Hepatocyte (in vitro differentiated cells): ENCODE measurements around the gene AKR1D1. TPM values are rescaled to one million over a fixed set of nuclear protein-coding genes. Genes with fewer than 3 reads are reported as not detected.

ENCODE experiments used
- DNase-seq: peaks from one replicate; pipeline ENCODE4 v3.0.0-alpha.2; 2016; ENCODE audit warnings: low spot score
- H2AFZ ChIP-seq: fragments of 200-600 bp; sonication (generic); 2 replicates; pipeline ENCODE4 v1.6.0; 2016; ENCODE audit warnings: antibody characterized with exemption, mild to moderate bottlenecking
- H3K27ac ChIP-seq: fragments of 200-600 bp; sonication (generic); 2 replicates; pipeline ENCODE4 v1.5.1; 2016; ENCODE audit warnings: mild to moderate bottlenecking
- H3K27me3 ChIP-seq: fragments of 200-600 bp; sonication (generic); 2 replicates; pipeline ENCODE4 v1.6.1; 2016
- H3K36me3 ChIP-seq: fragments of 200-600 bp; sonication (generic); replicated peaks from 2 replicates; pipeline ENCODE4 v1.5.1; 2016; ENCODE audit warnings: low read depth; ENCODE audit not compliant: insufficient read depth
- H3K4me1 ChIP-seq: fragments of 200-600 bp; sonication (generic); 2 replicates; pipeline ENCODE4 v1.5.1; 2016; ENCODE audit warnings: mild to moderate bottlenecking, moderate library complexity; ENCODE audit not compliant: insufficient read depth
- H3K4me2 ChIP-seq: fragments of 200-600 bp; sonication (generic); 2 replicates; pipeline ENCODE4 v1.6.0; 2016
- H3K4me3 ChIP-seq: fragments of 200-600 bp; sonication (generic); 2 replicates; pipeline ENCODE4 v1.5.1; 2016; ENCODE audit warnings: mild to moderate bottlenecking
- H3K79me2 ChIP-seq: fragments of 200-600 bp; sonication (generic); 2 replicates; pipeline ENCODE4 v1.6.0; 2017; ENCODE audit warnings: mild to moderate bottlenecking
- H3K9me2 ChIP-seq: fragments of 200-600 bp; sonication (generic); replicated peaks from 2 replicates; pipeline ENCODE4 v1.6.0; 2017; ENCODE audit warnings: mild to moderate bottlenecking; ENCODE audit not compliant: insufficient read depth
- H3K9me3 ChIP-seq: fragments of 200-600 bp; sonication (generic); 2 replicates; pipeline ENCODE4 v1.5.1; 2016; ENCODE audit warnings: low read depth, mild to moderate bottlenecking
- H4K20me1 ChIP-seq: fragments of 200-600 bp; sonication (generic); 2 replicates; pipeline ENCODE4 v1.6.0; 2016; ENCODE audit warnings: mild to moderate bottlenecking; ENCODE audit not compliant: insufficient read depth, poor library complexity, severe bottlenecking
- EZH2 ChIP-seq: fragments of 200-600 bp; sonication (generic); IDR thresholded peaks from 2 replicates; pipeline ENCODE4 v1.6.1; 2016; ENCODE audit warnings: antibody characterized with exemption, mild to moderate bottlenecking, borderline replicate concordance
- EZH2phosphoT487 ChIP-seq: fragments of 200-600 bp; sonication (generic); IDR thresholded peaks from one replicate; pipeline ENCODE4 v1.6.1; 2018; ENCODE audit warnings: antibody characterized with exemption, mild to moderate bottlenecking, low read depth, moderate library complexity; ENCODE audit not compliant: unreplicated experiment, severe bottlenecking
- WGBS: methylation state at CpG from one replicate; pipeline ENCODE4 v1.1.6; 2016; ENCODE audit warnings: low lambda C conversion rate; ENCODE audit errors: missing lambda C conversion rate; 5-methylcytosine and 5-hydroxymethylcytosine counted together
- polyA plus RNA-seq: library from polyadenylated mRNA; unstranded; fragments of >200 nt; fragmentation: Nextera tagmentation; extraction: Ambion mirVana; gene quantifications from 2 replicates; pipeline ENCODE4 v1.2.1, GENCODE V29; 2016
- total RNA-seq: library from RNA; depleted of rRNA; stranded (reverse); fragments of >200 nt; gene quantifications from 2 replicates; pipeline ENCODE4 v1.2.3, GENCODE V29; 2014
- TF ChIP-seq, protein P1 (sequence below): fragments of 200-600 bp; sonication (generic); IDR thresholded peaks from 2 replicates; pipeline ENCODE4 v1.5.1; 2016; ENCODE audit warnings: antibody characterized with exemption, mild to moderate bottlenecking; ENCODE audit not compliant: poor library complexity

The AKR1D1 gene
- total and polyA plus RNA-seq, 2 experiments from 2014 or later = 8.1 to 25.4 TPM

DNA sequence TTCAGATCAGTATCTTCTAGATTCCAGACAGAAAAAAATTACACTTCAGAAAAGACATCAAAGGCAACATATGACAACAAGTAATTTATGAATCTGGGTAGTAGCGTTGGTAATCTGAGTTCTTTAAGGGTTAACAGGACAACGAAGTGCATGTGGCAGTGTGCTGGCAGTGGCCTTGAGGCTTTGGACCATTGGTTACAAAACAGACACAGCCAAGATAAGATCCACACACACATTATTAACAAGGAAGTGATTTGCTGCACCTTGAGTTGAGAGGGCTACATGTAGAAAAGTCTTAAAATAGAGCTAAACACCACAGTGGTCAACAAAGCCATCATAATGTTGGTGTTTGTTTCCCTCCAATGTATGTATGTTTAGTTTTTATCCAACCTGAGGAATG is 40.6 kb downstream of the AKR1D1 start:
- no peak for DNase-seq
- Histone ChIP-seq H3K9me3 (no peaks in the 10 kb centered on the region), H3K27ac (peak overlapping the region; percentile 66), H3K79me2 (no peaks in the 10 kb centered on the region), H3K36me3 (no peaks in the 10 kb centered on the region), H2AFZ (no peak overlapping the region), H3K4me3 (no peak overlapping the region), H3K27me3 (no peaks in the 10 kb centered on the region), H3K4me1 (peaks cover 11% of the 10 kb centered on the region), H3K4me2 (no peak overlapping the region), H4K20me1 (no peaks in the 10 kb centered on the region), H3K9me2 (no peaks in the 10 kb centered on the region)
- 38% methylated on average over 2 of the region's 2 CpGs for WGBS
- TF ChIP-seq, protein P1, sequence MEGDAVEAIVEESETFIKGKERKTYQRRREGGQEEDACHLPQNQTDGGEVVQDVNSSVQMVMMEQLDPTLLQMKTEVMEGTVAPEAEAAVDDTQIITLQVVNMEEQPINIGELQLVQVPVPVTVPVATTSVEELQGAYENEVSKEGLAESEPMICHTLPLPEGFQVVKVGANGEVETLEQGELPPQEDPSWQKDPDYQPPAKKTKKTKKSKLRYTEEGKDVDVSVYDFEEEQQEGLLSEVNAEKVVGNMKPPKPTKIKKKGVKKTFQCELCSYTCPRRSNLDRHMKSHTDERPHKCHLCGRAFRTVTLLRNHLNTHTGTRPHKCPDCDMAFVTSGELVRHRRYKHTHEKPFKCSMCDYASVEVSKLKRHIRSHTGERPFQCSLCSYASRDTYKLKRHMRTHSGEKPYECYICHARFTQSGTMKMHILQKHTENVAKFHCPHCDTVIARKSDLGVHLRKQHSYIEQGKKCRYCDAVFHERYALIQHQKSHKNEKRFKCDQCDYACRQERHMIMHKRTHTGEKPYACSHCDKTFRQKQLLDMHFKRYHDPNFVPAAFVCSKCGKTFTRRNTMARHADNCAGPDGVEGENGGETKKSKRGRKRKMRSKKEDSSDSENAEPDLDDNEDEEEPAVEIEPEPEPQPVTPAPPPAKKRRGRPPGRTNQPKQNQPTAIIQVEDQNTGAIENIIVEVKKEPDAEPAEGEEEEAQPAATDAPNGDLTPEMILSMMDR = no peak
- TF ChIP-seq EZH2phosphoT487 = no peak
- no peak for TF ChIP-seq EZH2

DNA sequence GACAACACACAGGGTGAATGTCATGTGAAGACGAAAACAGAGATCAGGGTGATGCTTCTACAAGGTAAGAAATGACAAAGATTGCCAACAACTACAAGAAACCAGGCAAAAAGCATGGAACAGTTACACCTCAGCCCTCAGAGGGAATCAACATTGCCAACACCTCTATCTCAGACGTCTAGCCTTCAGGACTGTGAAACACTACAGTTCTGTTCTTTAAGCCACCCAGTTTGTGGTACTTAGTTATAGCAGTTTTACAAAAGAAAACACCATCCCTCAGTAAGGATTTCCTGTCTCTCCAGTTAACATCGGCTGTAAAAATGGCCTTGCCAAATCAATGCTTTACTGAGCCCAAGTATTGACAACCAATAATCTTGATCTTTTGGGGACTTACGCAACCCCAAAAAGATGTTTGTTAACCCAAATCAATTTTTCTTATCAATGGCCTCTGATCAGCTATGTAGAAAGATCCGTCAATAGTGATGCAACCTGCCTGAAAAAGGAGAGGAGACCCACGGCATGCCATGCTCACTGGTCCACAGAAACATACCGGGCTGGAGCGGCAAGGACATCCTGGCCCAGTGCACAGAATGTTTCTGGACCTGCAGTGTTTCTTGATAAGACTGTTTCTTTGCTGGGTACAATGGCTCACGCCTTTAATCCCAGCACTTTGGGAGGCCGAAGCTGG is 44.0 kb downstream of the AKR1D1 start:
- no peak overlapping the region for H3K4me3 ChIP-seq
- DNase-seq = no peak
- no peaks in the 10 kb centered on the region for H3K36me3 ChIP-seq
- H3K9me3 ChIP-seq = no peaks in the 10 kb centered on the region
- TF ChIP-seq EZH2phosphoT487 = no peak
- TF ChIP-seq, protein P1 = no peak
- no peak for TF ChIP-seq EZH2
- peaks cover 11% of the 10 kb centered on the region for H3K4me1 ChIP-seq
- 79% methylated on average over 10 of the region's 10 CpGs for WGBS
- no peaks in the 10 kb centered on the region for H4K20me1 ChIP-seq
- H3K9me2 ChIP-seq = no peaks in the 10 kb centered on the region
- H3K4me2 ChIP-seq = no peak overlapping the region
- H3K27ac ChIP-seq = no peak overlapping the region
- H3K79me2 ChIP-seq = no peaks in the 10 kb centered on the region
- no peaks in the 10 kb centered on the region for H3K27me3 ChIP-seq
- H2AFZ ChIP-seq = no peak overlapping the region

DNA sequence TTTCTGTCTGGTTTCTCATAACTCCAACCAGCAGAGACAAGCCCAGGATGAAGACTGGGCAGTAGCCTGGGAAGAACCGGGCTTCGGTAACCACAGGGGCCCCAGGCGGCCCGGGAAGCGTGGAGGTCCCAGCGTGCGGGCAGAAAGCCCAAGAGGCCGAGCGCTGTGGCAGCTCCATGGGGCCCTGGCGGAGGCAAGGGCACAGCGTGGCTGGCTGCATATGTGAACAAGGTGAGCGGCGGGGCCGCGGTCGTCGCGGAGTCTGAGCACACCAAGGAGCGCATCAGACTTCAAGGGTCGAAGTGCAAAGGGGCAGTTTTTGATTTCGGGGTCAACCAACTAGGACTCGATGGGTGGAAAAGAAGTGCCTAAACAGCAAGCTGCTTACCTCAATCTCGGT is 45.9 kb downstream of the AKR1D1 start:
- Histone ChIP-seq H3K9me3 (no peaks in the 10 kb centered on the region), H3K27me3 (no peaks in the 10 kb centered on the region), H3K4me3 (no peak overlapping the region), H3K36me3 (no peaks in the 10 kb centered on the region), H3K9me2 (no peaks in the 10 kb centered on the region), H2AFZ (no peak overlapping the region), H3K4me2 (no peak overlapping the region), H4K20me1 (no peaks in the 10 kb centered on the region), H3K27ac (no peak overlapping the region), H3K4me1 (peaks cover 12% of the 10 kb centered on the region), H3K79me2 (no peaks in the 10 kb centered on the region)
- WGBS = 98% methylated on average over 23 of the region's 23 CpGs
- no peak for DNase-seq
- TF ChIP-seq EZH2 (no peak), EZH2phosphoT487 (no peak)
- TF ChIP-seq, protein P1 = no peak
